Measurements from ENCODE around the gene DTNB. TPM values are rescaled to one million over a fixed set of nuclear protein-coding genes. Genes with fewer than 3 reads are reported as not detected.
"Not testable (repeated sequence)": the region's sequence is repeated elsewhere in the genome, so short reads cannot be mapped to it uniquely, and the experiment has no call there.

The DTNB gene
- total and polyA plus RNA-seq, 8 donors = 10.5 to 70.0 (median 33.7) TPM

- WGBS, 5 donors = 38 to 65% (median 49%) methylated on average over 5 of the region's 5 CpGs
- no peak for DNase-seq
- Histone ChIP-seq H3K27me3 (no peaks in the 10 kb centered on the region), H3K9me3 (no peaks in the 10 kb centered on the region), H3K4me1 (peaks cover 5 to 32% (median 20%) of the 10 kb centered on the region in 4 donors), H3K4me3 (no peak overlapping the region), H3K27ac (no peak overlapping the region), H3K36me3 (no peaks in the 10 kb centered on the region)
- intact Hi-C loops (cut with DNase I; ENCODE audit: low total_unique reads) = no loop called here
- TF ChIP-seq, protein P1, sequence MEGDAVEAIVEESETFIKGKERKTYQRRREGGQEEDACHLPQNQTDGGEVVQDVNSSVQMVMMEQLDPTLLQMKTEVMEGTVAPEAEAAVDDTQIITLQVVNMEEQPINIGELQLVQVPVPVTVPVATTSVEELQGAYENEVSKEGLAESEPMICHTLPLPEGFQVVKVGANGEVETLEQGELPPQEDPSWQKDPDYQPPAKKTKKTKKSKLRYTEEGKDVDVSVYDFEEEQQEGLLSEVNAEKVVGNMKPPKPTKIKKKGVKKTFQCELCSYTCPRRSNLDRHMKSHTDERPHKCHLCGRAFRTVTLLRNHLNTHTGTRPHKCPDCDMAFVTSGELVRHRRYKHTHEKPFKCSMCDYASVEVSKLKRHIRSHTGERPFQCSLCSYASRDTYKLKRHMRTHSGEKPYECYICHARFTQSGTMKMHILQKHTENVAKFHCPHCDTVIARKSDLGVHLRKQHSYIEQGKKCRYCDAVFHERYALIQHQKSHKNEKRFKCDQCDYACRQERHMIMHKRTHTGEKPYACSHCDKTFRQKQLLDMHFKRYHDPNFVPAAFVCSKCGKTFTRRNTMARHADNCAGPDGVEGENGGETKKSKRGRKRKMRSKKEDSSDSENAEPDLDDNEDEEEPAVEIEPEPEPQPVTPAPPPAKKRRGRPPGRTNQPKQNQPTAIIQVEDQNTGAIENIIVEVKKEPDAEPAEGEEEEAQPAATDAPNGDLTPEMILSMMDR (IDR thresholded peaks at IDR 0.05) = no peak
Observed at GRCh38 chr2:25615386-25615785, 58.0 kb downstream of the DTNB start.

- 79 to 92% (median 90%) methylated on average over 8 of the region's 8 CpGs for WGBS, 5 donors
- H3K27ac ChIP-seq = no peak overlapping the region
- H3K36me3 ChIP-seq = no peaks in the 10 kb centered on the region
- H3K4me1 ChIP-seq = peaks cover 5 to 32% (median 20%) of the 10 kb centered on the region in 4 donors
- no peak for DNase-seq
- no peak for TF ChIP-seq POLR2AphosphoS5 (IDR thresholded peaks at IDR 0.05)
- no peak for TF ChIP-seq EP300 (IDR thresholded peaks at IDR 0.05)
- TF ChIP-seq, protein P1 (IDR thresholded peaks at IDR 0.05) = no peak
- TF ChIP-seq POLR2A (IDR thresholded peaks at IDR 0.05) = no peak
- intact Hi-C loops (cut with DNase I; ENCODE audit: low total_unique reads) = no loop called here
- H3K4me3 ChIP-seq = no peak overlapping the region
- no peaks in the 10 kb centered on the region for H3K9me3 ChIP-seq
- no peaks in the 10 kb centered on the region for H3K27me3 ChIP-seq
Observed at GRCh38 chr2:25614711-25615110, 58.7 kb downstream of the DTNB start.

DNA sequence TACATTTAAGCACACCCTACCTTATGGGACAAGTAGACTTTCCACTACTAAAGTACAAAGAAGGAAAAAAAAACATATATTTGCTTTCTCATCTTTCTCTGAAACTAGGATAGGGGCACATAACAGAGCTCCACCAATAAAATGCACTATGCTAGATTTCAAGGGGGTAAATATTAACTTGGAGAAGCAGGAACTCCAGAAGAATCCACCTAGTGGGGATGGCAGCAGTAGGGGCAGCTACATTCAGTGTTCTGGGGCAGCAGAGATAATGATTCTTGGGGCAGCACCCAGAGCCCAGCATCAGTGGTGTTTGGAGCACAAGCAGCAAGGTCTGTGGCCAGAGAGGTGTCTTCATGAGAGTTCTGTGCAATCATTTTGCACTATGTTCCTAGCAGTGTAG is 64.7 kb downstream of the DTNB start:
- intact Hi-C loops (cut with DNase I; ENCODE audit: low total_unique reads) = no loop called here
- H3K27me3 ChIP-seq = no peaks in the 10 kb centered on the region
- no peak for DNase-seq
- no peaks in the 10 kb centered on the region for H3K9me3 ChIP-seq
- H3K4me3 ChIP-seq = no peak overlapping the region
- H3K4me1 ChIP-seq = no peaks in the 10 kb centered on the region
- TF ChIP-seq POLR2A (IDR thresholded peaks at IDR 0.05) (no peak), EP300 (IDR thresholded peaks at IDR 0.05) (no peak), POLR2AphosphoS5 (IDR thresholded peaks at IDR 0.05) (no peak)
- TF ChIP-seq, protein P1 (IDR thresholded peaks at IDR 0.05) = no peak
- H3K27ac ChIP-seq = no peak overlapping the region
- H3K36me3 ChIP-seq = no peaks in the 10 kb centered on the region

GRCh38 chr2:25606892-25607291 is 66.5 kb downstream of the DTNB start:
- 6 to 20% (median 12%) methylated on average over 1 of the region's 1 CpG for WGBS, 5 donors
- Histone ChIP-seq H3K4me3 (no peak overlapping the region), H3K36me3 (no peaks in the 10 kb centered on the region), H3K4me1 (no peaks in the 10 kb centered on the region), H3K9me3 (no peaks in the 10 kb centered on the region), H3K27me3 (no peaks in the 10 kb centered on the region), H3K27ac (no peak overlapping the region)
- no peak for TF ChIP-seq EP300 (IDR thresholded peaks at IDR 0.05)
- TF ChIP-seq, protein P1 (IDR thresholded peaks at IDR 0.05) = peak in 4 of 7 experiments; percentile 35 to 52 (median 42)
- intact Hi-C loops (cut with DNase I; ENCODE audit: low total_unique reads) = no loop called here
- peak in 1 of 2 donors; percentile 63 for DNase-seq

- Histone ChIP-seq H3K4me3 (no peak overlapping the region), H3K27me3 (no peaks in the 10 kb centered on the region), H3K4me1 (no peaks in the 10 kb centered on the region), H3K27ac (no peak overlapping the region), H3K36me3 (peaks cover 0 to 5% (median 0%) of the 10 kb centered on the region in 4 donors), H3K9me3 (no peaks in the 10 kb centered on the region)
- no peak for DNase-seq
- TF ChIP-seq POLR2AphosphoS5 (IDR thresholded peaks at IDR 0.05) (no peak), EP300 (IDR thresholded peaks at IDR 0.05) (no peak), POLR2A (IDR thresholded peaks at IDR 0.05) (no peak)
- TF ChIP-seq, protein P1 (IDR thresholded peaks at IDR 0.05) = no peak
- intact Hi-C loops (cut with DNase I; ENCODE audit: low total_unique reads) = no loop called here
Observed at GRCh38 chr2:25602333-25602723, 71.0 kb downstream of the DTNB start.

GRCh38 chr2:25601711-25602332 is 71.6 kb downstream of the DTNB start:
- H3K36me3 ChIP-seq; H3K4me3 ChIP-seq; H3K27ac ChIP-seq; intact Hi-C loops (cut with DNase I; ENCODE audit: low total_unique reads); H3K9me3 ChIP-seq; H3K27me3 ChIP-seq; DNase-seq; H3K4me1 ChIP-seq: not testable (repeated sequence)
- 87 to 92% (median 91%) methylated on average over 9 of the region's 9 CpGs for WGBS, 5 donors
